Esophagus (tissue), 2 donors: Measurements from ENCODE around the gene RPL28. TPM values are rescaled to one million over a fixed set of nuclear protein-coding genes. Genes with fewer than 3 reads are reported as not detected.
A peak's percentile ranks its signal among the peaks of the same experiment; 100 is the strongest.

ENCODE experiments used
- H3K27ac ChIP-seq, 2 donors: one replicate each; pipeline ENCODE4 v1.5.1; 2013; ENCODE audit warnings: low read depth in 2 of 2, mild to moderate bottlenecking in 2 of 2, inconsistent platforms in 1 of 2, low read length in 1 of 2, moderate library complexity in 1 of 2
- H3K27me3 ChIP-seq, 2 donors: one replicate each; pipeline ENCODE4 v1.6.1; 2013; ENCODE audit warnings: low read length in 2 of 2, control low read depth in 1 of 2, mild to moderate bottlenecking in 1 of 2; ENCODE audit not compliant: insufficient read depth in 2 of 2, control insufficient read depth in 1 of 2
- H3K36me3 ChIP-seq, 2 donors: one replicate each; pipeline ENCODE4 v1.6.1; 2013; ENCODE audit warnings: low read length in 1 of 2; ENCODE audit not compliant: control insufficient read depth in 2 of 2, insufficient read depth in 2 of 2
- H3K4me1 ChIP-seq, 2 donors: one replicate each; pipeline ENCODE4 v1.6.1; 2013; ENCODE audit warnings: low read length in 1 of 2; ENCODE audit not compliant: control insufficient read depth in 2 of 2, insufficient read depth in 2 of 2
- H3K4me3 ChIP-seq, 2 donors: one replicate each; pipeline ENCODE4 v1.5.1; 2013; ENCODE audit warnings: low read length in 2 of 2, mild to moderate bottlenecking in 2 of 2, low read depth in 1 of 2, moderate library complexity in 1 of 2
- H3K9me3 ChIP-seq, 2 donors: one replicate each; pipeline ENCODE4 v1.6.1; 2013; ENCODE audit warnings: mild to moderate bottlenecking in 2 of 2, low read depth in 1 of 2, low read length in 1 of 2, moderate library complexity in 1 of 2; ENCODE audit not compliant: control insufficient read depth in 2 of 2, insufficient read depth in 1 of 2
- WGBS, 2 donors: extraction: QIAGEN DNeasy Blood & Tissue Kit; methylation state at CpG; one replicate each; pipeline ENCODE4 v1.1.7; 2013; 5-methylcytosine and 5-hydroxymethylcytosine counted together
- polyA plus RNA-seq, 2 donors: library from polyadenylated mRNA; stranded (reverse); fragments of 200-250 nt; gene quantifications; one replicate each; pipeline ENCODE4 v1.2.3, GENCODE V29; 2013
- donor health status: healthy with polysubstance abuse.
- donor health status: Bipolar disorder and iron deficiency.

RPL28 gene
- polyA plus RNA-seq, result 1,000 to 10,000 TPM; 2,179 to 2,435 TPM

- Histone ChIP-seq H3K4me1 (peaks cover 17 to 41% of the 10 kb centered on the region in 2 donors), H3K36me3 (peaks cover 14 to 31% of the 10 kb centered on the region in 2 donors), H3K27ac (peak within 1 kb of the TSS; percentile 97 to 98)
These were observed at the start of gene RPL28 for GRCh38 chr19:55385724-55386492. Gene RPL28, plus strand, starts transcription at chr19:55385932. Its CDS starts 426 bp downstream, at chr19:55386358.

GRCh38 chr19:55336101-55336500, 49.6 kb upstream of the RPL28 start:
- Histone ChIP-seq H3K27me3 (no peaks in the 10 kb centered on the region), H3K4me3 (no peak overlapping the region), H3K36me3 (no peaks in the 10 kb centered on the region), H3K4me1 (peaks cover 2 to 11% of the 10 kb centered on the region in 2 donors), H3K9me3 (no peaks in the 10 kb centered on the region), H3K27ac (no peak overlapping the region)
- 51 to 62% methylated on average over 7 of the region's 7 CpGs for WGBS, 2 donors

More at GRCh38 chr19:55385724-55386492, at the start of gene RPL28:
- WGBS, 2 donors, result 0% methylated on average over 63 to 68 of the region's 68 CpGs
- Histone ChIP-seq H3K9me3 (no peaks in the 10 kb centered on the region), H3K27me3 (no peaks in the 10 kb centered on the region), H3K4me3 (peak within 1 kb of the TSS; percentile 84 to 87)

DNA sequence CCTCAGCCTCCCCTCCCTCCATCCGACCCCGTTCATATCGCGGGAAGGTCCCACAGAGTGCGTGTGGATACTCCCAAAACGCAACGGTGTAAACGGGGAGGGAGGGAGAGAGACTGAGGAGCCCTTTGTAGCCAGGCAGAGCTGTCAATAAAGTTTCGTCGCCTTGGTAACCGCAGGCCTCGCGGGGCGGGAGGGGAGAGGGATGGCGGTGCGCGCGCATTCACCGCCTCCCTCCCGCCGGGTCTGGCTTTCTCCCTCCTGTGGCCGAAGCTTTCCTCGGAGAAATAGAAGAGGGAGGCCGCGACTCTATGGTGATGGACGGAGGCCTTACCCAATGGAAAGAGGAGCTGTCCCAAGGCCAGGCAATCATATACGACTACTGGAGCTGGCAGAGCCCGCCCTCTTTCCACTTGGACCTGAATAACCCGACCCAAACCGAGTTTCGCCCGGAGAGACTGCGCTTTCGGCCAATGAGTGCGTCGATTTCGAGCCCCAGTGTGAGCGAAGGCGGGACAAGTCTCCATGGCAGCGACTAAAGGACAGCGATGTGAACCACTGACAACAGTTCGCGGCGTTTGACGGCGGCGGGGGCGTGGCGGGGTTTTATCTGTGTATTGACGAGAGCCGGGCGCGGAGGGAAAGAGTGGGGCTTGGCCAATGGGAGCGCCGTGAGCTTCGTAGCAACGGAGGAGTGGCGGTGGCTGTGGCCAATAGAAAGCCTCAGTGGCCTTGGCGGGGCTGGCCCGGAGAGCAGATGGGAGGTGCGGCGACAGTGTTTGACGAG, 46.4 kb upstream of the RPL28 start, which contains the start of gene KMT5C:
Gene KMT5C, plus strand, starts transcription at position 772 of the 784 bp plus-strand sequence. CDS start 2,061 bp downstream, outside the sequence.
- Histone ChIP-seq H3K4me3 (peak within 1 kb of the TSS; percentile 61 to 65), H3K9me3 (no peaks in the 10 kb centered on the region), H3K4me1 (peaks cover 2 to 15% of the 10 kb centered on the region in 2 donors), H3K27ac (peak within 1 kb of the TSS; percentile 92 to 98), H3K36me3 (peaks cover 0 to 8% of the 10 kb centered on the region in 2 donors), H3K27me3 (no peaks in the 10 kb centered on the region)
- 0% methylated on average over 57 to 63 of the region's 63 CpGs for WGBS, 2 donors

DNA sequence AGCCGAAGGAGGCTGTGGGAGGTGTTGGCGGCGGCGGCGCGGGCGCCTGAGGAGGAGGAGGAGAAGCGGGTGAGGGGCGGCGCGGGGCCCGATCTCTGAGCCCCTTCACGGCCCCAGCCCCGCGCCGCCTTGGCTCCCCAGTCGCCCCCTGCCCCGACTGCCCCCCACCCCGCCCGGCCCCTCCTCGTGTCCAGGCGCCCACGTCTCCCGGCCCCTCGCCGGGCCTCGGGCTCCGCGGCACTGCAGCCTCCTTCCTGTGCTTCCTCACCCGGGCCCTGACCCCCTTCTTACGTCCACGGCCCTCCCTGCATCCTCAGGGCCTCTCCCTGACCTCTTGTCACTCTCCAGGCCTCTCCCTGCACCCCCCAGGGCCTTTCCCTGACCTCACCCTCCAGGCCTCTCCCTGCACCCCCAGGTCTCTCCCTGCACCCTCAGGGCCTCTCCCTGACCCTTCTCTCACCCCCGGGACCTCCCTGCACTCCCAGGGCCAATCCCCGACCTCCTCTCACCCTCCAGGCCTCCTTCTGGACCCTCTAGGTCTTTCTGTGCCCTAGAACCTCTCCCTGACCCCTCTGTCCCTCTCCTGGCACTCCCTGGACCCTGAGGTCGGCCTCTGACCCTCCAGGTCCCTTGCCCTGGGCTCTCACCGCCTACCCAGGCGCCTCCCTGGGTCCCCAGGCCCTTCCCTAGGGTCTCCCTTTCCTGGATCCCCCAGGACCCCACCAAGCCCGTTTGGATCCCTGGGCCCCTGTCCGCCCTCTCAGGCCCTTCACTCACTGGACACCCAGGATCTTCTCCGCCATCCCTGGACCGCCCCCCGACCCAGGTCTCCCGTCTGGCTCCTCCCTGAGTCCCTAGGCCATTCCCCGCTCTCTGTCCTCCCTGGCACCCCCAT, 45.6 kb upstream of the RPL28 start:
- Histone ChIP-seq H3K9me3 (no peaks in the 10 kb centered on the region), H3K27ac (peak overlapping the region; percentile 67 to 83), H3K4me1 (peaks cover 4 to 16% of the 10 kb centered on the region in 2 donors), H3K36me3 (peaks cover 0 to 8% of the 10 kb centered on the region in 2 donors), H3K4me3 (peak overlapping the region; percentile 61 to 65), H3K27me3 (no peaks in the 10 kb centered on the region)
- WGBS, 2 donors, result 3 to 10% methylated on average over 12 to 44 of the region's 44 CpGs

- Histone ChIP-seq H3K9me3 (no peaks in the 10 kb centered on the region), H3K4me3 (peak overlapping the region; percentile 61 to 65), H3K4me1 (peaks cover 4 to 22% of the 10 kb centered on the region in 2 donors), H3K27me3 (no peaks in the 10 kb centered on the region), H3K36me3 (peaks cover 0 to 8% of the 10 kb centered on the region in 2 donors), H3K27ac (no peak overlapping the region)
- 2 to 4% methylated on average over 21 to 24 of the region's 24 CpGs for WGBS, 2 donors
These were observed 45.0 kb upstream of the RPL28 start for GRCh38 chr19:55340784-55341147.

DNA sequence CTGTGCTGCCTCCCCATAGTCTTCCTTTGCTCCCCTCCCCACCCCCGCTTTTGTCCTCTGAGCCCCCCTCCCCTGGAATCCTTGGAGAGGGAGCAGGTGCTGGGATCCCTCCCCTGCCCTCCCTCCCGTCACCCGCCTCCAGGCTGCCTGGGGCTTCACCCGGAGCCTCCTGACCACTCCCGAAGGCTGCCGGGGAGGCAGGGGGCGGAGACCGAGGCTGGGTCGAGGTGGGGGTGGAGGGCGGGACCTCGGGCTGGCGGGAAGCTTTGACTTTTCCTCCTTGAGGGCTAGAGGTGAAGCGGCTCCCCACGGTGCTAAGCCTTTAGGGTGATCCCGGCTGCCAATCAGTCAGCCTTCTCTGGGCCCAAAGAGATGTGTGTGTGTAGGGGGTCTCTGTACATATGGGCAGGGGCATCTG, 44.6 kb upstream of the RPL28 start:
- Histone ChIP-seq H3K9me3 (no peaks in the 10 kb centered on the region), H3K27ac (no peak overlapping the region), H3K36me3 (peaks cover 0 to 8% of the 10 kb centered on the region in 2 donors), H3K4me3 (peak overlapping the region in 1 of 2 donors; percentile 65), H3K4me1 (peaks cover 4 to 23% of the 10 kb centered on the region in 2 donors), H3K27me3 (no peaks in the 10 kb centered on the region)
- 2 to 4% methylated on average over 15 of the region's 15 CpGs for WGBS, 2 donors

DNA sequence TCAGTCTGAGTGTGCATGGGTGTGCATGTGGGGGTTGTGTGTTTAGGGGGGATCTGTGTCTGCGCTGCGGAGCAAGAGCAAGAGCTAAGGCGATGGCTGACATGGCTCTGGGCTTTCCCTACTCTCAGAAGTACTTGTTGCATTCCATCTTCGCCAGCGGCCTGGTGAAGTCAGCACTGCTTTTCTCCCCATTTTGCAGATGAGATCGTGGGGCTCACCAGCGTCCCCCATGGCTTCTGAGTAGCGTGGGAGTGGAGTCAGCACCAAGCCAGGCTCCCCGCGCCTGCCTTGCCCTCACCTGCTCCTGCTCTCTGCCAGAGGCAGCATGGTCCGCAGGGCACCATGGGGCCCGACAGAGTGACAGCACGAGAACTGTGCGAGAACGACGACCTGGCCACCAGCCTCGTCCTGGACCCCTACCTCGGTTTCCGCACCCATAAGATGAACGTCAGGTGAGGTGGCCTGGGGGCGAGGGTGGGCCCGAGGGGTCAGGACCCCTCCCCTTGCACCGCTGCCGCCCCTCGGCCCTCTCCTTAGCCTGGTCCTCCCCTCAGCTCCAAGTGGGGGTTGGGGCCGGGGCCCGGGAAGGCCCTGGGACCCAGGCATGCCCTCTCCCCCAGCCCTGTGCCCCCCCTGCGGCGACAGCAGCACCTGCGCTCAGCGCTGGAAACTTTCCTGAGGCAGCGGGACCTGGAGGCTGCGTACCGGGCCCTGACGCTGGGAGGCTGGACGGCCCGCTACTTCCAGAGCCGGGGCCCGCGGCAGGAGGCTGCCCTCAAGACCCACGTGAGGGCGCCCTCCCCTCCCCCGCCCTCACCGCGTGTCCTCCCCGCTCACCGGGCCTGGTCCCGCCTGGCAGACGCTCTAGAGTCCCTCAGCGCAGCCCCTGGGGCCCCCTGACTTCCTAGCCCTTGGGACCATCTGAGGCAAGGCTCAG, 43.9 kb upstream of the RPL28 start:
- H3K9me3 ChIP-seq, result no peaks in the 10 kb centered on the region
- no peaks in the 10 kb centered on the region for H3K27me3 ChIP-seq
- H3K27ac ChIP-seq, result no peak overlapping the region
- H3K36me3 ChIP-seq, result peaks cover 0 to 10% of the 10 kb centered on the region in 2 donors
- 86 to 87% methylated on average over 48 to 50 of the region's 50 CpGs for WGBS, 2 donors
- no peak overlapping the region for H3K4me3 ChIP-seq
- H3K4me1 ChIP-seq, result peaks cover 4 to 23% of the 10 kb centered on the region in 2 donors

- no peaks in the 10 kb centered on the region for H3K27me3 ChIP-seq
- H3K27ac ChIP-seq, result no peak overlapping the region
- no peaks in the 10 kb centered on the region for H3K9me3 ChIP-seq
- peaks cover 4 to 20% of the 10 kb centered on the region in 2 donors for H3K4me1 ChIP-seq
- no peak overlapping the region for H3K4me3 ChIP-seq
- WGBS, 2 donors, result 60 to 71% methylated on average over 9 of the region's 9 CpGs
- H3K36me3 ChIP-seq, result peaks cover 0 to 11% of the 10 kb centered on the region in 2 donors
These were observed 41.3 kb upstream of the RPL28 start for GRCh38 chr19:55344444-55344843.
